Skin epidermis (tissue), 12 donors: ENCODE data around the gene MITF.
A peak's percentile ranks its signal among the peaks of the same experiment; 100 is the strongest.
"Not testable (repeated sequence)": the region's sequence is repeated elsewhere in the genome, so short reads cannot be mapped to it uniquely, and the experiment has no call there.

ENCODE experiments used
- H3K27ac ChIP-seq, 21 experiments: fragments of 200-600 bp; sonication (generic) in 11 of 21; one replicate each; pipeline ENCODE4 v1.5.0; 2020; ENCODE audit warnings: mild to moderate bottlenecking in 3 of 21, inconsistent platforms in 2 of 21, moderate library complexity in 2 of 21
- H3K4me3 ChIP-seq, 7 experiments: fragments of 200-600 bp; sonication (generic) in 2 of 7; one replicate each; pipeline ENCODE4 v1.5.0; 2020; ENCODE audit warnings: inconsistent platforms in 2 of 7, mild to moderate bottlenecking in 2 of 7, moderate library complexity in 1 of 7

The MITF gene

GRCh38 chr3:69776920-69777581 lies 37.8 kb downstream of the MITF start:
- peak overlapping the region in 2 of 21 experiments; percentile 10 to 11 for H3K27ac ChIP-seq
- H3K4me3 ChIP-seq, result no peak overlapping the region

- Histone ChIP-seq H3K27ac (peak overlapping the region in 2 of 21 experiments; percentile 11 to 26), H3K4me3 (no peak overlapping the region)
Measured at GRCh38 chr3:69777582-69777967, 38.3 kb downstream of the MITF start.

- Histone ChIP-seq H3K4me3 (no peak overlapping the region), H3K27ac (no peak overlapping the region)
Measured at GRCh38 chr3:69781593-69781992, 42.3 kb downstream of the MITF start.

DNA sequence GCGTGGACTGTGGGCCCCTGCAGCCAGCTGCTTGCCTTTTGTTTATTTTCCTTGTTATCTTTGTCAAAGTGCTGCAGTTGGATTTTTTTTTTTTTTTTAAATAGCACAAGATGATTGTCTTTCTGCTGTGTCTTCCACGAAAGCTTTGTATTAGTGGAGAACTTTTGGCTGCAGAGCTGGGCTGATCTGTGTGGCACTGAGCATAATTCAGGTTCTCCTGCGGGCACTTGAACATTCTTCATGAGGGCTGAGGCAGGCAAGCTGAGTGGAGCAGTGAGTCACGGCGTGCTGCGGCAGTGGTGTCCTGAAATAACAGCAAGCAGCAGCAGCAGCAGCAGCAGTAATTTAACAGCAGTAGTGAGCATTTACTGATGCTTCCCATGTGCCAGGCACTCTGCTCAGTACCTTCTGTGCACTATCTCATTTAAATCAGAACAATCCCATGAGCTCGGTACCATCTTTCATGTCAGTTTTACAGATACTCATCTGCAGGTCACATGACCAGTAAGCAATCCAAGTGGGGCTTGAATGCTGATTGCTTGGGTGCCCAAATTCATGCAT lies 45.8 kb downstream of the MITF start:
- H3K27ac ChIP-seq, result peak overlapping the region in 4 of 21 experiments; percentile 5 to 46 (median 16)
- H3K4me3 ChIP-seq, result no peak overlapping the region

DNA sequence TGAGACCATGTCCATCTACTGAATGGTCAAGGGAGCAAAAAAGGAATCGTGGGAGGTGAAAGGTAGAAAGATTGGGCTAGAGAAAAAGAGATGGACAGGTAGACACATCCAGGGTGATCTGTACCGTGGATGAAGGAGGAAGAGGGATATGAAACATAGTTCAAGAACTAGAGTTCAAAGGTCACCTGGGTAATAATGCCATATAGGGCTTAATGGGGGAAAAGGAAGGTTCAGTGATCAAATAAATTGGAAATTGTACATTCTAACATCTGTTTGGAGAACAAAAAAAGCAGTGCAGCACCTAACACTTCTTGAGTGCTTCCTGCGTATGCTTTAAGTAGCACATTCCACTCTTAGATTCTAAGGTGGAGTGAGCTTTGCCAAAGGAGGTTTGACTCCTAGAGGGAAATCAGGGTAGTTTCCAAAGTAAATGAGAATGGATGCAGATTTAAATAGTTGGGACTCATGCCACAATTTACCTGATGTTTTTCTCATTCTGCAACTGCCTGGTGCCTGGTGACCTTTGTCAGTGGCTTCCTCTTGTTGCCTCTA lies 46.6 kb downstream of the MITF start:
- peak overlapping the region in 1 of 21 experiments; percentile 2 for H3K27ac ChIP-seq
- H3K4me3 ChIP-seq, result no peak overlapping the region

- H3K27ac ChIP-seq, result peak overlapping the region in 7 of 21 experiments; percentile 7 to 61 (median 34)
- H3K4me3 ChIP-seq, result no peak overlapping the region
Measured at GRCh38 chr3:69786854-69787253, 47.6 kb downstream of the MITF start.

- Histone ChIP-seq H3K4me3 (no peak overlapping the region), H3K27ac (peak overlapping the region in 6 of 21 experiments; percentile 7 to 61 (median 28))
Measured at GRCh38 chr3:69787436-69788168, 48.3 kb downstream of the MITF start.

- H3K4me3 ChIP-seq, result no peak overlapping the region
- peak overlapping the region in 11 of 21 experiments; percentile 5 to 78 (median 34) for H3K27ac ChIP-seq
Measured at GRCh38 chr3:69791106-69791505, 51.8 kb downstream of the MITF start.

DNA sequence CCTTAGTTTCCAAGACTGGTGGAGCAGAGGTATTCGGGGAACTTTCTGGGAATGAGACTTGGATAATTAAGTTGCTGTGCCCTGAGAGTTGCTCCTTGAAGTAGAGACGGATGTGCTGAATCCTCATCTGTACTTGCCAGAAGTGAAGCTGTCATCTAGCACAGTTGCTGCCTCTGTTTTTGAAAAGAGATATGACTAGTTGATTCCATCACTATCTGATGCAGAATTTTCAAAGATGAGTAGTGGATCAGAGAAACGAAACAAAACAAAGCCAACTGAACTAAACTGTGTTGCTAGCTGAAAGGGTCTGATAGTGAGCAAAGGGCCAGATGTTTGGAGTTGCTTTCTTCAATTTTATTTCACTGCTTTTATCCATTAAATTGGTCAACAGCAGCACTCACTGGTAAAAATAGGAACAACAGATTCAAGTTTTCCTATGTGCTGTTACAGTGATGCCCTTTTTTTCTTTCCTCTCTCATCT lies 52.7 kb downstream of the MITF start:
- H3K4me3 ChIP-seq, result no peak overlapping the region

GRCh38 chr3:69796126-69796525 lies 56.9 kb downstream of the MITF start:
- not testable (repeated sequence) for H3K4me3 ChIP-seq, H3K27ac ChIP-seq

More for the DNA sequence above, 52.7 kb downstream of the MITF start:
- H3K27ac ChIP-seq, result peak overlapping the region in 9 of 21 experiments; percentile 5 to 78 (median 34)

DNA sequence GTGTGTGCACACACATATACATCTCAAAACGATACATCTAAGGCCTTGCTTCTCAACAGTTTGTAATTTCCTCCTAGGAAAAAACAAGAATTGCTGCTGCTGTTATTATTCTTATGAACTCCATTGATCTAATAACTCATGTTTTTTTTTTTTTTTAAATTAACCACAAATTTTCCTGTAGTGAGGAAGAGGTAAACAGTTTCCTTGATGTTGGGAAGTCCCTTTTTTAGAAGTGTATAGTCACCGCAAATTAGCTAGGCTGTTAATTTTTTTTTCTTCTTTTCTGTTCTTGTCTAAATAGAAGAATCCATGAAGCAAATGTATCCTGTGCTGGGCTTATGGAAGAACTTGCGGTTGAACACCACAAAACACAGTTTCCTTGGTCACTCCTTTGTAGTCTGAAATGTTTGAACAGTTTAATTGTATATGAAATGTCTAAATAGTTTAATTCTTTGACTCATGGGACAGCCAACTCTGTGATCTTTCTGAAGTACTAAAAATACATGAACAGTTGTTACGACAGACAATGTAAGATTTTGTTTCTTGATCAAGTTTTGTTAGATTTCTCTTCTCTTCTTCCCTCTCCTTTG lies 64.5 kb downstream of the MITF start:
- Histone ChIP-seq H3K27ac (peak overlapping the region in 2 of 21 experiments; percentile 10 to 18), H3K4me3 (no peak overlapping the region)

GRCh38 chr3:69805491-69805890 lies 66.2 kb downstream of the MITF start:
- no peak overlapping the region for H3K27ac ChIP-seq
- no peak overlapping the region for H3K4me3 ChIP-seq

GRCh38 chr3:69806735-69807438 lies 67.6 kb downstream of the MITF start:
- no peak overlapping the region for H3K4me3 ChIP-seq
- H3K27ac ChIP-seq, result peak overlapping the region in 5 of 21 experiments; percentile 17 to 71 (median 21)

DNA sequence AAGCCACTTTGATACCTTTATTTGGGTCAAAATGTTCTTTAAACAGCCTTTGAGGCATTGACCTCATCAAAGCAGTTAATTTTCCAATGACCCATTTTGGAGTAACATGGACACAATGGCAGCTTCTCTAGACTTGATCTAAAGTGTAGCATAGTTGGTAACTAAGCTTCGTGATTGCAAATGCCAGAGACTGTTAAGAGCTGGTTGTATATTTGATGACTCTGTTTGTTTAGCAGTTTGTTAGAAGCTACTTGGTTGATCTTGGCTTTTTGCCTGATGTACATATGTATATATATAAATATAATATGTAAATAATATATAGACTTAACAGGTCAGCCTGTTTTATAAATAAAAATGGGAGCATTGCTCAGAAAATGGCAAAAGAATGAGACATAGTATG lies 68.4 kb downstream of the MITF start:
- peak overlapping the region in 1 of 21 experiments; percentile 23 for H3K27ac ChIP-seq
- H3K4me3 ChIP-seq, result no peak overlapping the region

DNA sequence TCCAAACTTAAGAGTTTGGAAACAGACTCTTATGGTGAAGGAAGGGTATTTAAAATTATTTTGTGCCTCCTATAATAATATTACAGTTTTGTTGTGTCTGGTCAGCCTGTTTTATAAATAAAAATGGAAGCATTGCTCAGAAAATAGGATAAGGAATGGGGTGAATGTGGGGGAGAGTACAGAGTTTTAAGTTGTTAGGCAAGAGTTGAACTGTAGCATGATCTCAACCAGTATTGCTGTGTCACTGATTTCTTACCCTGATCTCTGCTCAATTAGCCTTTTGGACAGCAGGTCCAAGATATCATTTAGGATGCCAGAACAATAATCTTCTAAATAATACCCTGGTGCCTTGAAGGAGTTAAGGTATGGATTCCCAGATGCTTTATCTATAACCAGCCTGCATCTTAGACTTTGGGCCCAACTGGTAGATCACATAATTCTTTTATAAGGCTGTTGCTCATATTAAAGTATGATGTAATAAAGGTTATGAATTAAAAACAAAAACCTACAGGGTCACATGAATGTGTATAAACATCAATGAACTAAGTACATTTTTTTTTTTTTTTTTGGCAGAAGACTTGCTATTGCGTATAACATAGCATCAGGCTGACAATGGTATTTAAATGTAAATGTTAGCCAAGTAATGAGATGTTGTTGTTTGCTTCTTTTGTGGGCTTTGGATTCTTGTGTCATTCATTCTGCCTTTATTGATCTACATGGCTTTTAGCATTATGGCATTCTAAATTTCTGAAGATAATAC lies 70.0 kb downstream of the MITF start:
- Histone ChIP-seq H3K27ac (no peak overlapping the region), H3K4me3 (no peak overlapping the region)

DNA sequence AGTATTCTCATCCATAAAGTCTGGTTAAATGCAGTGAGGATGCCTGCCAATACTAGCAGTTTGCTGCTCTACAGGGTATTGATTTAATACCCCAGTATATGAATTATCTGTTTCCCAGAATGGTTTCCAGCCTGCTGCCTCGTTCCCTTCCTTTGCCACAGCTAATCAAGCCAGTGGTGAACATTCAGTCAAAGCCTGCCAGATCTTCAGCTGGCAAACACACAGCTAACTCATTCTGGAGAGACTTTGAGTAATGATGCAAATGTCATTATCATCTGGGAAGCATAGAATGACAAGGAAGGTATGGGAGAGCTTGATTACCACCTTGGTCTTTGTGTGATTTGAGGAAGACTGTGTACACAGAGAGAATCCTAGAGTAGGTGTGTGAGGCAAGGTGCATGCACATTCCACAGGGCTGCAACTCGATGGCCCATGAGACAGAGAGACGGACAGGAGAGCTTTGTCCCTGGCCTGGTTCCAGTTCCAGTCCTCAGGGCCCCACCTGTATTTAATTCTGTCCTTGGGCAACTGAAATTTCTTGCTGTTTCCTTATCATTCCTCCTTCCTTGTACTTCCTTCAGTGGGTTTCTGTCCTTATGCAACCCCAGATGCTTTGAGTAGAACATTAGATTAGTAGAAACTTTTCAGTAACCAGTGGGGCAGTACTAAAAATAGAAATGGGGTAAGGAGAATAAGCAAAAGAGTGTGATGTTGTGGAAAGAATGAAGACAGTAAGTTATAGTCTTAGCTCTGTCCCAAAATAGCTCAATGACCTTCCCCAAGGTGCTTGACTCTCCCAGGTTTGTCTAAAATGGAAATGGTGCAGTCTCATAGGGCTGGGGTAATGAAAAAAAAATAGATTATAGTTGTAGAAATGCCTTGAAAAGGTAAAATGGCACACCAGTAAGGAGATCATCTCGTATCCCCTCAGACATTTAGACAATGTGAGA lies 72.5 kb downstream of the MITF start:
- Histone ChIP-seq H3K4me3 (no peak overlapping the region), H3K27ac (no peak overlapping the region)

DNA sequence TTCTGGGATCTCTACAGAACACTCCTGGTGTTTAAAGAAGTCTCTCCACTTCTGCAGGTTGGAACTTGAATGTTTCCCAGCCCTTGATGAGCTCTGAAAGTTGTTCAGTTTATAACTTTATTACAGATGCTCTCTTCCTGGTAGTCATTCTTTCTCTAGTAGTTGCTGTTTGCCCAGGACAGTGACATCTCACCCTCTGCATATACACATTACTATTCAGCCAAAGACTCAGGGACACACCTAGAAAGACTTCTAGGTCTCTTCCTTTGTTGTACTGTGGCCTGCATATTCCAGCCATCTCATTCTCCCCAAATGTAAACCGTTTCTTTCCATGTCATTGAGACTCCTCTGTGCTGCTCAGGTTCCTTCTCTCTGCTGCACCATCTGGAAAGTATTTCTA lies 76.7 kb downstream of the MITF start:
- no peak overlapping the region for H3K27ac ChIP-seq
- no peak overlapping the region for H3K4me3 ChIP-seq

DNA sequence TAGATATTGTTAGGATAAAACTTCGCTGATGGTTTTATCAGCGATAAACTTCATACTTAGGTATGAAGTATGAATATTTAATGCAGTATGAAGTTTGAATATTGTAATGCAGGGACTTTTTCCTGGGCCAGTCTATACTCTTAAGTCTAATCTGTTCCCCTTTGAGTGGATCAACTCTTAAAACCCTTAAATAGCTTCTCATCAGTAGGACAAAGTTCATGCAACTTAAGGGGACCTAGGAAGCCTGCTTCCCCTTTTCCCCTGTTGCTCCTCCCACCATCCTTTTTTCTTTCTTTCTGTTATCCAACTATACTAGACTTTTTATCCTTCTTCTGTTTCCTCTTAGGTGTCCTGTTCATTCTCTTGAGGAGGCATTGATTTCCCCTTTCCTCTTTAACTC lies 78.7 kb downstream of the MITF start:
- H3K27ac ChIP-seq, result no peak overlapping the region
- H3K4me3 ChIP-seq, result no peak overlapping the region
